GM19438 (cell line): ENCODE results near the gene FRMD4B.

Experiments used
- ATAC-seq: cut with Tn5 transposase; IDR thresholded peaks from one replicate; pipeline ENCODE4 v1.9.1; 2021; ENCODE audit warnings: low read depth; ENCODE audit not compliant: unreplicated experiment

Gene FRMD4B

DNA sequence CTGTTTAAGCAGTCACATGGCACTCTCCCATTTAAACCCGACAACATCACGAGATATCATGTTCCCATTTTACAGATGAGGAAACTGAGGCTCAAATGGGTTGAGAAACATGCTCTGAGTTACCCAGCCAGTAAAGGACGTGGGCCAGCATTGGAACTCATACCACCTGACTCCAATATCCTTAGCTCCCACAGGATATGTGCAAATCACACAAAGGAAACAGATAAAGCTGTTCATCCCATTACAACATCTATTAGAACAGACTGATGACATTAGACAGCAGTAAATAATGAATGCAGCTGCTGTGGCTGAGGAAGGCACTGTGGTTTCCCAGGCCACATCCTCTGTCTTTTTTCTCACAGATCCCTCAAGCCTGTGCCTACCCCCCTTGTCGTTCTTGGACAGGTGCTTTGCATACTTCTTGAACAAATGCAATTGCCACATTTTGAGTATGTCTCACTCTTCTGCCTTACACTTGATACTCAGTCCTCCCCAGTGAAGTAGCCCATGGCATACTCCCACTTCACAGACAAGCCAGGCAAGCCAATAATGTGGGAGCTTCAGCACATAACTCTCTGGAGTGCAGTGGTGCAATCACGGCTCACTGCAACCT, 17.7 kb downstream of the FRMD4B start:
- peak; percentile 97 for ATAC-seq

GRCh38 chr3:69367586-69367985, 18.3 kb downstream of the FRMD4B start:
- ATAC-seq: no peak

DNA sequence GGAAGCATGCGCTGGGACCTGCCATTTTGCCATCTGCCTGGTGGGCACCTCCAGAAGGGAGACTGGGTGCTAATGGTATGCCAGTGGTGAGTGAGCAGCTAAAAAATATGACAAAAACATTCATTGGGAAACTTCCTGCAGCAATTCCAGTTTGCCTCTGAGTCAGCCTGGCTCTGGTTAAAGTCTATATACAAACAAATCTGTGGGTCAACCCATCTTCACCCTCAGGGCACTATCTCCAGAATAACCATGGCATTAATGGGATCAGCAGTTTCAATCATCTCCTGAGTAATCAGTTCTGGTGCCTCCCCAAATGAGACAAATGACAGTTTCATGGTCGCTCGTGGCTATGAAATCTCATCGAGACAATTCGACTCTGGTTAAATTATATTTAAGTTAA, 21.5 kb downstream of the FRMD4B start:
- no peak for ATAC-seq

DNA sequence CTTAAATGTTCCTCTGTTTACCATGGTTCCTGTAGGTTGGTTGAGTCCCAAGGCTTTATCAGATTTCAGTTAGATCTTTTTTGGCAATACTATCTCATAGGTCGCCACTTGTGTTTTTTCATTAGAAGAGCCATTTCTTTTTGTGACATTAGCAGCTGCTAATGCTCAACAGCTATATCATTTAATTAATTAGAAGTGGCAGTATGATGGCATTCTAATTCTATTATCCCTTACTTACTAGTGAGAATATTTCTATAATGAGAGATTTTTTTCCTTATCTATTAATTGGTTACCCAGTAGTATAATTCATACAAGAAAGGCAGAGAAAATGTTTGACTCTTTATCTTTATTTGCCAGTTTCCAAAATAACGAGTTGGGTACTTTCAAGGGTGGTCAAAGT, 25.2 kb downstream of the FRMD4B start:
- no peak for ATAC-seq

DNA sequence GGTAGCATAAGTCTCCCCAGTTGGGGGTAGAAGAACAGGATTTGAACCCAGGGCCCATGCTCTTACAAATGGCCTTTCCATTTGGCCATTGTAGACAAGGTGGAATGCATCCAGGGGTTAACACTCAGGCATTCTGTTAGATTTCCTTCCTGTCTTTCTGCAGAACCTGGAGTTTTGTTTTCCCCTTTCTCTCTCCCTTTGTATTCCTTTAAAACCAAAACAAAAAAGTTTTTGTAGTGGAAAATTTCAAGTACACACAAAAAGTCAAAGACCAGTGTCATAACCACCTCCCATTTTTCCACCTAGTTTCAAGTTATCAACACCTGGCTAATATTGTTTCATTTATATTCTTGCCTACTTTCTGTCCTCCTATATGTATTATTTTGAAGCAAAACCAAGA, 26.0 kb downstream of the FRMD4B start:
- ATAC-seq: no peak

DNA sequence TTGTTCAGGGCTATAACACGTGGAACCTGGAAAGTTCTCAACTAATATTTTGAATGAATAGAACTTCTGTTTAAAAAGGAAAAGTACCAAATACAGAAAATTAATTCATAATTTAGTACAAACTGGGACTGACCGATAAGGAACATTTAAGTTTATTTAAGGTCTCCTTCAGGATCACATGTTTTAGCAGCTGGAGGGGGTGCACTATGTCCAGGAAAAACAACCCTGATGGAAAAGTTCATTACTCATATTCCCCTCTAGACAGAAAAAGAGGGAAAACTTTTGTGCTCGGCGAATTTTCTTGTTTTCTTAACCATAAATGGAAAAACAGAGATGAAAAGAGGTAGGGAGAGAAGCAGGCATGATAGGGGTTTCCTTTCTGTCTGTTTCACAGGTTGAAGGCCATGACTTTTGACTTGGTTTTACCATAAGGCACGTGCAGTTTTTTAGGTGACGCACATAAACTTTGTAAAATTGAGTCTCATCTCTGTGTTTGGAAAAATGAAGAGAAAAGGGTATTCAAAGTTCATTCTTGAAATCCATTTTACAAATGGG, 26.5 kb downstream of the FRMD4B start:
- ATAC-seq: no peak

DNA sequence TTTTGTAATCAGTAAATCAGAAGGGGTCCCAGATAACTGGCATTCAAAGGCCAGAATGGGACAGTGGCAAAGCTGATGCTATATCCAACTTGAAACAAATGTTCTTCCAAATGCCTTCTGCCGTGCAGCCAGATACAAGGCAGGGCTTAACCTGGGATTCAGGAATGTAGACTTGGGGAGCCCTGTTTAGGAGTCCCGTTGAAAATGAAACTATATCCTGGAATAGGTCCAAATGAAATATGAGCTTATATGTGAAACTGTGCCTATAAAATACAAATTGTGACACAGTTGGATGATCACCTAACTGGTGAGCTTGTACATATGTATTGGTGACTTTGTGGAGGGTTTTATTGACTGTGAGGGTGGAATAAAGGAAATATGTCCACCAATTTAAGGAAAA, 28.7 kb downstream of the FRMD4B start:
- ATAC-seq: no peak

- no peak for ATAC-seq
Observed at GRCh38 chr3:69354948-69355347, 30.9 kb downstream of the FRMD4B start.

GRCh38 chr3:69353503-69353902, 32.4 kb downstream of the FRMD4B start:
- no peak for ATAC-seq

GRCh38 chr3:69353088-69353478, 32.8 kb downstream of the FRMD4B start:
- no peak for ATAC-seq

DNA sequence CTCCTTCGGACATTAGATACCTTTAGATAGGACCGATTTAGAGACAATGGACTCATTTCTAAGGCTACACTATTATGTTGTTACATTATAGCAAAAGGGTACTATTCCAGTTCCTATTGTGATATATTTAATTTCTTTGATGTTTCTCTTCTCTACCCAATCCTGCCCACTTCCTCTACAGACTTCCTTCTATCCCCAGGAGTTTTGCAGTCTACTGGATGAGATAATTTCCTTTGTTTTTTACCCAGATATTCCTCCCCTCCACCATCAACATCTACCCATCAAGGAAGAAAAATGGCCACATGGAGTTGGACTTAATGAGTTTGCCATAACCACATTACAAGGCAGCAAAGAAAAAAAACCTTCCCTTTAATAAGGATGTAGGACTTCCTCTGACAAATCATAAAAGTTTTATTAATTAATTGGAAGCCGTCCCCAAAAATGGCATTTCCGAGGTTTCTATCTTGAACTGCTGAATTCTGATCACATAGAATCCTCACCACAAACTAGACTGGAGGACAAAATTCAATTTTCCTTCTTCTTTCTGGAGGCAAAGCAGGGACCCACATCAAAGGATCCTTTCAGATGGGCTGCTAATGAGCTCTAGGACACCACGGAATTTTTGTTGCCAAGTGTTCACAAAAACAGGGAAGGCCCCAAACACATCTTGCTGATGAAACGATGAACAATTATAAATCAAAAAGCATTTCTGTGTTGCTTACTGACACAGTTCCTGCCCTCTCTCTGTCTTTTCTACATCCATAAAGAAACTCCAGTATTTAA, 33.4 kb downstream of the FRMD4B start:
- no peak for ATAC-seq

- no peak for ATAC-seq
Observed at GRCh38 chr3:69343875-69344274, 42.0 kb downstream of the FRMD4B start.

GRCh38 chr3:69342074-69342473, 43.8 kb downstream of the FRMD4B start:
- ATAC-seq: no peak

- ATAC-seq: no peak
Observed at GRCh38 chr3:69339760-69340159, 46.1 kb downstream of the FRMD4B start.

DNA sequence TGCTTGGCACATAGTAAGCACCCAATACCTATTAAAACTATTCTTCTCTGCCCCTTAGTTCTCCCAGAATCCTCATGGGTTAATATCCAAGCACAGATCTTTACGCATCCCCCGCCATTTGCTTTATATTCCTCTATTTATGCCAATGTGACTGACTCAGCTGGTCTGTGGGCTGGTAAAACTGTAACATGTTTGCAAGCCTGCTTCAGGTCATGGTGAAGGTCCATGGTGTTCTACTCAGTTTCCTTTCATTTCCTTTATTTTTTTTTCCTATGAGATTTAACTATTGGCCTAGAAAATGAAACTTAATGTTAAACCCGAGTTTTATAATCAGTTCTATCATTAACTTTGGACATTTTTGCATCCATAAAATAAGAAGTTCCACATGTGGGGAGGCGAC, 47.0 kb downstream of the FRMD4B start:
- ATAC-seq: no peak

DNA sequence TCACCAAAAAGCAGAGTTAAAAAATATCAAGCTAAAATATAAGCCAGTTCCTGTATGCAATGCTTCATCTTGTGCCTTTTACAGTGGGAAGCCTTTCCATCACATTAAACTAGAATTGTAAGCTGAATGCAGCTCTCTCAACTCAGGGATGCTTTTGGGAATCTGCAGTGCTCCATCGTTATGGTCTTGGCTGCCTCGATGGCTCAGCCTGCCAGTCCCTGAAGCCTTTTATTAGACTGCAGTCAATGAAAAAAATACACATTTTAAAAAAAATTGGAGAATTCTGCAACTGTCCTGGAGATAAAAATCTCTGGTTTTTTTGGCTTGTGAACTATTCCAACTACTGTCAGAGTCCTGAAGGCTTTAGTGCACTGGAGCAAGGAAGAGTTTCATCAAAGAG, 53.0 kb downstream of the FRMD4B start:
- ATAC-seq: no peak

GRCh38 chr3:69330891-69331400, 54.9 kb downstream of the FRMD4B start:
- no peak for ATAC-seq

- no peak for ATAC-seq
Observed at GRCh38 chr3:69329892-69330291, 56.0 kb downstream of the FRMD4B start.

- no peak for ATAC-seq
Observed at GRCh38 chr3:69328963-69329302, 57.0 kb downstream of the FRMD4B start.

DNA sequence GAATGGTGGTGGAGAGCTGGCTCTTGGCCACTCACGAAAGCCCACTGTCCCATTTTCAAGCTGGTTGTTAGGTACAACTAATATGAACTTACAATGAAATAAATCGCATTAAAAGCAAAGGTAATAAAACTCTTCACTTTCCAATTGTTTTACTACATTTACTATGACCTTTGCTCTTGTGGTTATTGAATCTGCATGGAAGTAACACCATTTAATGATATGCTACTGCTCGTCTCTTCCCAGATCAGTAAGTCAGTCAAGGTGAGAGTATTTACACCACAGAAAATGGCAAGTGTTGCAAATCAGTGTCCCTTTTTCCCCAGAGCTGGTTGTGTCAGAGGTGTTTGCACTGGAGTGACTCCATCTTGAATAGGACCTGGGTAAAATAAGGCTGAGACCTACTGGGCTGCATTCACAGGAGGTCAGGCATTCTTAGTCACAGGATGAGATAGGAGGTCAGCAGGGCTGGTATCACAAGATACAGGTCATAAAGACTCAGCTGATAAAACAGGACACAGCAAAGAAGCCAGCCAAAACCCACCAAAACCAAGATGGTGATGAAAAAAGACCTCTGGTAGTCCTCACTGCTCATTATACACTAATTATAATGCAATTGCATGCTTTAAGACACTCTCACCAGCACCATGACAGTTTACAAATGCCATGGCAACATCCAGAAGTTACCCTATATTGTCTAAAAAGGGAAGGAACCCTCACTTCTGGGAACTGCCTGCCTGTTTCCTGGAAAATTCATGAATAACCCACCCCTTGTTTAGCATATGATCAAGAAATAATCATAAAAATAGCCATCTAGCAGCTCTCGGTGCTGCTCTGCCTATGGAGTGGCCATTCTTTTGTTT, 57.6 kb downstream of the FRMD4B start:
- ATAC-seq: no peak

DNA sequence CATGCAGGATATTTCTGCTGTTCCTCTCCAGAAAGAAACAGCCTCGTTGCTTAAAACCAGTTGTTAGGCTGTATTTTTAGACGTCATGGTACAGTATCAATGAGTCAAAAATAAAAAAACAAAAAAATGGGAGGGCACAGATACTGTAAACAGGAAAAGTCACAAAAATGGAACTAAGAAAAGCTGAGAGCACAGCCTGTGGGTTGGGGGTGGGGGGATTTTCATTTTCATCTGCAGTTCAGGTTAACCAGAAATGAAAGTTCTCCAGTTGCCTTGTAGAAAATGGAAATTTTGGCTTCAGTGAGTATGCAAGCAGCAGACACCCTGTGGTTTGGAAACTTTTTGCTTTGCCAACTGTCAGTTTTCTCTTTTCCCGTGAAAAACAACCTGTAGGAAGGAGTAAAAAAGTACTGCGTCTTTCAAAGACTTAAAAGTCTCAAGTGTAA, 59.0 kb downstream of the FRMD4B start:
- ATAC-seq: peak; percentile 79
